ENCODE data around the gene DYDC2. TPM values are rescaled to one million over a fixed set of nuclear protein-coding genes. Genes with fewer than 3 reads are reported as not detected.

The DYDC2 gene, protein sequence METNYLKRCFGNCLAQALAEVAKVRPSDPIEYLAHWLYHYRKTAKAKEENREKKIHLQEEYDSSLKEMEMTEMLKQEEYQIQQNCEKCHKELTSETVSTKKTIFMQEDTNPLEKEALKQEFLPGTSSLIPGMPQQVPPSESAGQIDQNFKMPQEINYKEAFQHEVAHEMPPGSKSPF
- polyA plus RNA-seq (2013, experiment 1 of 2), result not detected
- polyA plus RNA-seq (2013, experiment 2 of 2), result not detected

DNA sequence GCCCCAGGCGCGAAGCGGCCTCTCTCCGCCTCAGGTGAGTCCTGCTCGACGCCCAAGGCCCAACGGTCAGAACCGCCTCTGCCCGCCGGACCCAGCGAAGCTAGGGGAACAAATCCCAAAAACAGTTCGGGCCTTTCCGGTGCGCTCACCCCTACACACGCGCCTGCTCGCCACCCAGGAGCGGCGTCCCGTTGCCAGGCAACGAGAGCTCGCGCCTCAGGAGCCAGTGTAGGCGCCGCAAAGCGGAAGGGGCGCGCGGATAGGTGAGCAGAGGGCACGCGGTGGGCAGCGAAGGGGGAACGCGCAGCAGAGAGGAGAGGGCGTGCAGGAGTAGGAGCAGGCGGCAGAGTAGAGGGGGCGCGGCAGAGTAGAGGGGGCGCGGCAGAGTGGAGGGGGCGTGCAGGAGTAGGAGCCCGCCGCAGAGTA, at the start of gene DYDC2, which contains the start of gene DYDC1:
TSS of gene DYDC2 (plus strand) at position 219 of the 426 bp plus-strand sequence. CDS start 5,663 bp downstream, outside the sequence.
TSS of gene DYDC1 (minus strand) at position 193 of the 426 bp plus-strand sequence. CDS start 4,154 bp downstream, outside the sequence.
- Histone ChIP-seq H3K4ac (ENCODE audit: low read depth in 1 of 2, low read length in 2 of 2) (no peak within 1 kb of the TSS), H2BK15ac (ENCODE audit: low read depth, poor library complexity, severe bottlenecking) (no peak within 1 kb of the TSS), H2BK120ac (ENCODE audit: low read depth, low read length) (no peak within 1 kb of the TSS), H3K4me2 (ENCODE audit: low read length, poor library complexity, severe bottlenecking) (peak within 1 kb of the TSS; percentile 90), H2BK12ac (ENCODE audit: low read length in 2 of 2) (no peak within 1 kb of the TSS), H3K4me3 (ENCODE audit: insufficient read depth in 1 of 2, low read depth in 1 of 2, low read length in 2 of 2) (peak within 1 kb of the TSS; percentile 45 to 61), H2AFZ (ENCODE audit: low read depth, low read length) (peak within 1 kb of the TSS; percentile 91), H3K23ac (ENCODE audit: low read length in 2 of 2) (no peak within 1 kb of the TSS), H3K27ac (ENCODE audit: low read length, poor library complexity, severe bottlenecking) (no peak within 1 kb of the TSS), H3K18ac (ENCODE audit: low read depth in 1 of 2, low read length in 2 of 2) (no peak within 1 kb of the TSS), H4K91ac (ENCODE audit: low read length) (no peak within 1 kb of the TSS), H3K4me1 (ENCODE audit: control insufficient read depth, insufficient read depth, low read depth, low read length) (peaks cover 11% of the 10 kb centered on the region), H2BK5ac (ENCODE audit: low read depth, low read length, poor library complexity, severe bottlenecking) (no peak within 1 kb of the TSS), H3K9ac (ENCODE audit: low read length) (peak within 1 kb of the TSS; percentile 45), H3K9me3 (ENCODE audit: control insufficient read depth, low read length) (no peaks in the 10 kb centered on the region), H3K14ac (ENCODE audit: low read length in 2 of 2) (no peak within 1 kb of the TSS), H4K8ac (ENCODE audit: low read length) (no peak within 1 kb of the TSS), H3K79me1 (replicated peaks; ENCODE audit: low read length, poor library complexity, severe bottlenecking) (no peaks in the 10 kb centered on the region), H3K36me3 (ENCODE audit: control insufficient read depth in 1 of 2, insufficient read depth in 2 of 2, low read depth in 1 of 2, low read length in 2 of 2) (no peaks in the 10 kb centered on the region), H2AK5ac (ENCODE audit: low read length, severe bottlenecking) (no peak within 1 kb of the TSS), H3K27me3 (ENCODE audit: control insufficient read depth in 1 of 2, insufficient read depth in 1 of 2, low read length in 2 of 2) (peaks cover 38% of the 10 kb centered on the region in 2 experiments)
- 5% methylated on average over 41 of the region's 43 CpGs for WGBS
- peak; percentile 31 for DNase-seq

DNA sequence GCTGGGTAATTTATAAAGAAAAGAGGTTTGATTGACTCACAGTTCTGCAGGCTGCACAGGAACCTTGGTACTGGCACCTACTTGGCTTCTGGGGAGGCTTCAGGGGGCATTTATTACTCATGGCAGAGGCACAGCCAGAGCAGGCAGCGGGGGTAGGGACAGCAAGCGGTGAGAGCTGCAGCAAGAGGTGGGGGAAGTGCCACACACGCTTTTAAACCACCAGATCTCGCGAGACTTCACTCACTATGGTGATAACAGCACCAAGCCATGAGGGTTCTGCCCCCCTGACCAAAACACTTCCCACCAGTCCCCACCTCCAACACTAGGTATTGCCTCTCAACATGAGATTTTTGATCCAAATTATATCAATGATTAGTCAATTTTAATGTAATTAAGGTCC, 43.1 kb upstream of the DYDC2 start:
- Histone ChIP-seq H3K36me3 (ENCODE audit: control insufficient read depth in 1 of 2, insufficient read depth in 2 of 2, low read depth in 1 of 2, low read length in 2 of 2) (no peaks in the 10 kb centered on the region), H2BK5ac (ENCODE audit: low read depth, low read length, poor library complexity, severe bottlenecking) (no peak overlapping the region), H4K91ac (ENCODE audit: low read length) (no peak overlapping the region), H3K4me3 (ENCODE audit: insufficient read depth in 1 of 2, low read depth in 1 of 2, low read length in 2 of 2) (no peak overlapping the region), H4K8ac (ENCODE audit: low read length) (no peak overlapping the region), H2AK5ac (ENCODE audit: low read length, severe bottlenecking) (no peak overlapping the region), H3K4ac (ENCODE audit: low read depth in 1 of 2, low read length in 2 of 2) (no peak overlapping the region), H3K18ac (ENCODE audit: low read depth in 1 of 2, low read length in 2 of 2) (no peak overlapping the region), H3K9ac (ENCODE audit: low read length) (no peak overlapping the region), H3K4me1 (ENCODE audit: control insufficient read depth, insufficient read depth, low read depth, low read length) (no peaks in the 10 kb centered on the region), H2BK12ac (ENCODE audit: low read length in 2 of 2) (no peak overlapping the region), H2BK15ac (ENCODE audit: low read depth, poor library complexity, severe bottlenecking) (no peak overlapping the region), H3K27ac (ENCODE audit: low read length, poor library complexity, severe bottlenecking) (no peak overlapping the region), H3K23ac (ENCODE audit: low read length in 2 of 2) (no peak overlapping the region), H3K9me3 (ENCODE audit: control insufficient read depth, low read length) (peaks cover 5% of the 10 kb centered on the region), H3K27me3 (ENCODE audit: control insufficient read depth in 1 of 2, insufficient read depth in 1 of 2, low read length in 2 of 2) (no peaks in the 10 kb centered on the region), H3K79me1 (replicated peaks; ENCODE audit: low read length, poor library complexity, severe bottlenecking) (no peaks in the 10 kb centered on the region), H3K14ac (ENCODE audit: low read length in 2 of 2) (no peak overlapping the region), H2AFZ (ENCODE audit: low read depth, low read length) (no peak overlapping the region), H2BK120ac (ENCODE audit: low read depth, low read length) (no peak overlapping the region), H3K4me2 (ENCODE audit: low read length, poor library complexity, severe bottlenecking) (no peak overlapping the region)
- 82% methylated on average over 5 of the region's 5 CpGs for WGBS
- no peak for DNase-seq

DNA sequence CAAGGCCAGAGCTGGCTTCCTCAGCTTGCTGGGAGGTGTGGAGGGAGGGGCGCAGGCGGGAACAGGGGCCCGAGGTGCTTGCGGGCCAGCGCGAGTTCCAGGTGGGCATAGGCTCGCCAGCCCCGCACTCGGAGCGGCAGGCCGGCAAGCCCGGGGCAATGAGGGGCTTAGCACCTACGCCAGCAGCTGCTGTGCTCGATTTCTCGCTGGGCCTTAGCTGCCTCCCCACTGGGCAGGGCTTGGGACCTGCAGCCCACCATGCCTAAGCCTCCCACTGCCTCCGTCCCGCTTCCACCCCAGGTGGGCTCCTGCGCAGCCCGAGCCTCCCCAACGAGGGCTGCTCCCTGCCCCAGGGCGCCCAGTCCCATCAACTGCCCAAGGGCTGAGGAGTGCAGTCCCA, 41.2 kb upstream of the DYDC2 start:
- no peak overlapping the region for H3K23ac ChIP-seq (ENCODE audit: low read length in 2 of 2)
- no peak overlapping the region for H3K4me3 ChIP-seq (ENCODE audit: insufficient read depth in 1 of 2, low read depth in 1 of 2, low read length in 2 of 2)
- no peak overlapping the region for H2AK5ac ChIP-seq (ENCODE audit: low read length, severe bottlenecking)
- no peak overlapping the region for H3K4ac ChIP-seq (ENCODE audit: low read depth in 1 of 2, low read length in 2 of 2)
- no peaks in the 10 kb centered on the region for H3K4me1 ChIP-seq (ENCODE audit: control insufficient read depth, insufficient read depth, low read depth, low read length)
- H4K8ac ChIP-seq (ENCODE audit: low read length), result no peak overlapping the region
- 91% methylated on average over 20 of the region's 21 CpGs for WGBS
- no peak overlapping the region for H2BK12ac ChIP-seq (ENCODE audit: low read length in 2 of 2)
- H2BK15ac ChIP-seq (ENCODE audit: low read depth, poor library complexity, severe bottlenecking), result no peak overlapping the region
- no peak overlapping the region for H3K9ac ChIP-seq (ENCODE audit: low read length)
- no peak overlapping the region for H3K18ac ChIP-seq (ENCODE audit: low read depth in 1 of 2, low read length in 2 of 2)
- no peak overlapping the region for H2BK120ac ChIP-seq (ENCODE audit: low read depth, low read length)
- no peak overlapping the region for H2AFZ ChIP-seq (ENCODE audit: low read depth, low read length)
- H2BK5ac ChIP-seq (ENCODE audit: low read depth, low read length, poor library complexity, severe bottlenecking), result no peak overlapping the region
- H4K91ac ChIP-seq (ENCODE audit: low read length), result no peak overlapping the region
- DNase-seq, result no peak
- H3K36me3 ChIP-seq (ENCODE audit: control insufficient read depth in 1 of 2, insufficient read depth in 2 of 2, low read depth in 1 of 2, low read length in 2 of 2), result no peaks in the 10 kb centered on the region
- H3K9me3 ChIP-seq (ENCODE audit: control insufficient read depth, low read length), result peaks cover 5% of the 10 kb centered on the region
- H3K14ac ChIP-seq (ENCODE audit: low read length in 2 of 2), result no peak overlapping the region
- no peak overlapping the region for H3K4me2 ChIP-seq (ENCODE audit: low read length, poor library complexity, severe bottlenecking)
- H3K27ac ChIP-seq (ENCODE audit: low read length, poor library complexity, severe bottlenecking), result no peak overlapping the region
- H3K27me3 ChIP-seq (ENCODE audit: control insufficient read depth in 1 of 2, insufficient read depth in 1 of 2, low read length in 2 of 2), result peaks cover 5% of the 10 kb centered on the region in 2 experiments
- no peaks in the 10 kb centered on the region for H3K79me1 ChIP-seq (replicated peaks; ENCODE audit: low read length, poor library complexity, severe bottlenecking)

DNA sequence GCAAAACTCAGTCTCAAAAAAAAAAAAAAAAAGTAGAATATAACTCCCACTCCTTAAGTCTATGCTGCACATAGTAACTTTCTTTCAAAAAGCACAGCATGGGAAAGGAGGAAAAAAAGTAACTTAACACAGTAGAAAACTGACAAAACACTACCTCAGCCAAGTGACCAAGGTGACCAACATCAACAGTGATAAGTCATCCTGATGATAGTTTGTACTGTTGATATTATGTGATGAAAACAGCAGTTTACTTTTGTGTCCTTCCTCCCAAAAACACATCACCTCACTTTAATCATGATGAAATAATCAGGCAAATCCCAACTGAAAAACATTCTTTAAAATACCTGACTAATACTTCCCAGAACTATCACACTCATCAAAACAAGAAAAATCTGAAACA, 37.8 kb upstream of the DYDC2 start:
- H2BK12ac ChIP-seq (ENCODE audit: low read length in 2 of 2), result no peak overlapping the region
- peaks cover 5% of the 10 kb centered on the region in 2 experiments for H3K27me3 ChIP-seq (ENCODE audit: control insufficient read depth in 1 of 2, insufficient read depth in 1 of 2, low read length in 2 of 2)
- H2BK120ac ChIP-seq (ENCODE audit: low read depth, low read length), result no peak overlapping the region
- no peaks in the 10 kb centered on the region for H3K79me1 ChIP-seq (replicated peaks; ENCODE audit: low read length, poor library complexity, severe bottlenecking)
- no peak overlapping the region for H3K23ac ChIP-seq (ENCODE audit: low read length in 2 of 2)
- H3K4me1 ChIP-seq (ENCODE audit: control insufficient read depth, insufficient read depth, low read depth, low read length), result no peaks in the 10 kb centered on the region
- H3K18ac ChIP-seq (ENCODE audit: low read depth in 1 of 2, low read length in 2 of 2), result no peak overlapping the region
- H3K4me2 ChIP-seq (ENCODE audit: low read length, poor library complexity, severe bottlenecking), result no peak overlapping the region
- H2AK5ac ChIP-seq (ENCODE audit: low read length, severe bottlenecking), result no peak overlapping the region
- H2AFZ ChIP-seq (ENCODE audit: low read depth, low read length), result no peak overlapping the region
- no peak overlapping the region for H4K91ac ChIP-seq (ENCODE audit: low read length)
- no peaks in the 10 kb centered on the region for H3K9me3 ChIP-seq (ENCODE audit: control insufficient read depth, low read length)
- no peak overlapping the region for H3K9ac ChIP-seq (ENCODE audit: low read length)
- H4K8ac ChIP-seq (ENCODE audit: low read length), result no peak overlapping the region
- H3K36me3 ChIP-seq (ENCODE audit: control insufficient read depth in 1 of 2, insufficient read depth in 2 of 2, low read depth in 1 of 2, low read length in 2 of 2), result no peaks in the 10 kb centered on the region
- H3K14ac ChIP-seq (ENCODE audit: low read length in 2 of 2), result no peak overlapping the region
- H3K27ac ChIP-seq (ENCODE audit: low read length, poor library complexity, severe bottlenecking), result no peak overlapping the region
- H2BK15ac ChIP-seq (ENCODE audit: low read depth, poor library complexity, severe bottlenecking), result no peak overlapping the region
- no peak overlapping the region for H2BK5ac ChIP-seq (ENCODE audit: low read depth, low read length, poor library complexity, severe bottlenecking)
- DNase-seq, result no peak
- no peak overlapping the region for H3K4ac ChIP-seq (ENCODE audit: low read depth in 1 of 2, low read length in 2 of 2)
- no peak overlapping the region for H3K4me3 ChIP-seq (ENCODE audit: insufficient read depth in 1 of 2, low read depth in 1 of 2, low read length in 2 of 2)
